ENCODE data around the gene TGFA.

DNA sequence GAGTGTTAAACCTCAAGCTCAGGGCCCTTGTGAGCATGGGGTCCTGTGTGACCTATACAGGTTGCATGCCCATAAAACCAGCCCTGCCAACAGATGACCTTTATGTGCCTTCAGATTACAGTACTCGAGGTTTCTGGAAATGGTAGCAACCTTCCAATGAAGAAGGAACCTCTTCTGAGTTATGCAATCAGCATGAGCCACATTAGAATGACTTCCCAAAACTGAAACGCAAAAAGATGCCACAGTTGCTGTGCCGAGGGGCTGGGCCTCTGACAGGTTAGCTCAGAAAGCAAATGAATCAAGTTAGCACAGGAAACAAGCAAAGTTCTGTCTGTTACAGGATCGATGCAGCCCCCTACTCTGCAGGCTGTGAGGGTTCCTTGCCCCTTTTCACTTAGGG lies 37.7 kb downstream of the TGFA start:
- TF ChIP-seq, protein P1, sequence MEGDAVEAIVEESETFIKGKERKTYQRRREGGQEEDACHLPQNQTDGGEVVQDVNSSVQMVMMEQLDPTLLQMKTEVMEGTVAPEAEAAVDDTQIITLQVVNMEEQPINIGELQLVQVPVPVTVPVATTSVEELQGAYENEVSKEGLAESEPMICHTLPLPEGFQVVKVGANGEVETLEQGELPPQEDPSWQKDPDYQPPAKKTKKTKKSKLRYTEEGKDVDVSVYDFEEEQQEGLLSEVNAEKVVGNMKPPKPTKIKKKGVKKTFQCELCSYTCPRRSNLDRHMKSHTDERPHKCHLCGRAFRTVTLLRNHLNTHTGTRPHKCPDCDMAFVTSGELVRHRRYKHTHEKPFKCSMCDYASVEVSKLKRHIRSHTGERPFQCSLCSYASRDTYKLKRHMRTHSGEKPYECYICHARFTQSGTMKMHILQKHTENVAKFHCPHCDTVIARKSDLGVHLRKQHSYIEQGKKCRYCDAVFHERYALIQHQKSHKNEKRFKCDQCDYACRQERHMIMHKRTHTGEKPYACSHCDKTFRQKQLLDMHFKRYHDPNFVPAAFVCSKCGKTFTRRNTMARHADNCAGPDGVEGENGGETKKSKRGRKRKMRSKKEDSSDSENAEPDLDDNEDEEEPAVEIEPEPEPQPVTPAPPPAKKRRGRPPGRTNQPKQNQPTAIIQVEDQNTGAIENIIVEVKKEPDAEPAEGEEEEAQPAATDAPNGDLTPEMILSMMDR (IDR thresholded peaks at IDR 0.05) = no peak
- TF ChIP-seq REST (IDR thresholded peaks at IDR 0.05; ENCODE audit: insufficient read depth in 1 of 2, low read depth in 2 of 2, low read length in 1 of 2) = no peak
- TF ChIP-seq POLR2AphosphoS5 (IDR thresholded peaks at IDR 0.05; ENCODE audit: low read depth, low read length) = no peak
